Coronary artery (tissue), 2 donors: ENCODE results near the gene KIAA1549.
A peak's percentile ranks its signal among the peaks of the same experiment; 100 is the strongest.
"Not testable (repeated sequence)": the region's sequence is repeated elsewhere in the genome, so short reads cannot be mapped to it uniquely, and the experiment has no call there.

Experiments used
- DNase-seq: peaks from one replicate; pipeline ENCODE4 v3.0.0-alpha.2; 2017; ENCODE audit warnings: low spot score
- H3K27ac ChIP-seq, 2 donors: fragments of 200-600 bp; sonication (generic); one replicate each; pipeline ENCODE4 v1.5.1; 2016 to 2019
- H3K4me3 ChIP-seq: fragments of 200-600 bp; sonication (generic); 2 replicates; pipeline ENCODE4 v1.5.1; 2016; ENCODE audit warnings: mild to moderate bottlenecking, moderate library complexity
- CTCF ChIP-seq: fragments of 200-600 bp; sonication (generic); IDR thresholded peaks from one replicate; pipeline ENCODE4 v1.5.1; 2019; ENCODE audit warnings: antibody characterized with exemption

KIAA1549 gene

GRCh38 chr7:138981332-138982203 is at the start of gene KIAA1549:
Gene KIAA1549 (minus strand): TSS chr7:138981389. CDS start chr7:138981269, 120 bp downstream.
- peak; percentile 69 for DNase-seq
- no peak for TF ChIP-seq CTCF
- Histone ChIP-seq H3K27ac (no peak within 1 kb of the TSS), H3K4me3 (peak within 1 kb of the TSS; percentile 86)

- TF ChIP-seq CTCF: no peak
- Histone ChIP-seq H3K27ac (no peak overlapping the region), H3K4me3 (no peak overlapping the region)
- DNase-seq: no peak
Measured at GRCh38 chr7:139029353-139029752, 48.2 kb upstream of the KIAA1549 start.

GRCh38 chr7:139026551-139026950 is 45.4 kb upstream of the KIAA1549 start:
- TF ChIP-seq CTCF: no peak
- DNase-seq: no peak

GRCh38 chr7:139025861-139026260 is 44.7 kb upstream of the KIAA1549 start:
- not testable (repeated sequence) for H3K4me3 ChIP-seq

More at GRCh38 chr7:139026551-139026950, 45.4 kb upstream of the KIAA1549 start:
- H3K4me3 ChIP-seq: no peak overlapping the region
- H3K27ac ChIP-seq: no peak overlapping the region

GRCh38 chr7:139023076-139023475 is 41.9 kb upstream of the KIAA1549 start:
- Histone ChIP-seq H3K4me3 (no peak overlapping the region), H3K27ac (no peak overlapping the region)
- no peak for TF ChIP-seq CTCF
- no peak for DNase-seq

More at GRCh38 chr7:139025861-139026260, 44.7 kb upstream of the KIAA1549 start:
- not testable (repeated sequence) for DNase-seq, H3K27ac ChIP-seq

- no peak for DNase-seq
- no peak overlapping the region for H3K4me3 ChIP-seq
- no peak overlapping the region for H3K27ac ChIP-seq
- TF ChIP-seq CTCF: no peak
Measured at GRCh38 chr7:139022286-139022685, 41.1 kb upstream of the KIAA1549 start.

GRCh38 chr7:139018910-139019309 is 37.7 kb upstream of the KIAA1549 start:
- H3K4me3 ChIP-seq: no peak overlapping the region
- TF ChIP-seq CTCF: no peak
- H3K27ac ChIP-seq: no peak overlapping the region
- DNase-seq: no peak
